Mesothelial cell of epicardium (in vitro differentiated cells): ENCODE data around the gene ACP2. TPM values are rescaled to one million over a fixed set of nuclear protein-coding genes. Genes with fewer than 3 reads are reported as not detected.

Source experiments
- DNase-seq, 2 experiments: peaks; one replicate each; pipeline ENCODE4 v3.0.0; 2021; ENCODE audit warnings: low spot score in 2 of 2; ENCODE audit not compliant: unreplicated experiment in 2 of 2
- H3K27ac Mint-ChIP-seq: 2 replicates; pipeline ENCODE4 v1.8.0; 2021; ENCODE audit warnings: mixed read lengths
- H3K27me3 Mint-ChIP-seq: 2 replicates; pipeline ENCODE4 v1.8.0; 2021; ENCODE audit warnings: low read depth, mixed read lengths
- H3K36me3 Mint-ChIP-seq: 2 replicates; pipeline ENCODE4 v1.8.0; 2021; ENCODE audit warnings: mixed read lengths
- H3K4me1 Mint-ChIP-seq: 2 replicates; pipeline ENCODE4 v1.8.0; 2021; ENCODE audit warnings: mixed read lengths
- H3K4me3 Mint-ChIP-seq: 2 replicates; pipeline ENCODE4 v1.8.0; 2021; ENCODE audit warnings: mild to moderate bottlenecking, moderate library complexity, mixed read lengths
- H3K9me3 Mint-ChIP-seq: 2 replicates; pipeline ENCODE4 v1.8.0; 2021; ENCODE audit warnings: mixed read lengths
- total RNA-seq: library from RNA; stranded (reverse); gene quantifications from 3 replicates; pipeline ENCODE4 v1.2.1, GENCODE V29; 2021
- TF ChIP-seq, protein P1 (sequence below): fragments of 200-600 bp; sonication (generic); IDR thresholded peaks from one replicate; pipeline ENCODE4 v1.5.0; 2021; ENCODE audit warnings: antibody characterized with exemption; ENCODE audit not compliant: unreplicated experiment

The ACP2 gene
- 38.1 to 41.3 TPM (median 39.6 TPM) in 3 replicates for total RNA-seq

DNA sequence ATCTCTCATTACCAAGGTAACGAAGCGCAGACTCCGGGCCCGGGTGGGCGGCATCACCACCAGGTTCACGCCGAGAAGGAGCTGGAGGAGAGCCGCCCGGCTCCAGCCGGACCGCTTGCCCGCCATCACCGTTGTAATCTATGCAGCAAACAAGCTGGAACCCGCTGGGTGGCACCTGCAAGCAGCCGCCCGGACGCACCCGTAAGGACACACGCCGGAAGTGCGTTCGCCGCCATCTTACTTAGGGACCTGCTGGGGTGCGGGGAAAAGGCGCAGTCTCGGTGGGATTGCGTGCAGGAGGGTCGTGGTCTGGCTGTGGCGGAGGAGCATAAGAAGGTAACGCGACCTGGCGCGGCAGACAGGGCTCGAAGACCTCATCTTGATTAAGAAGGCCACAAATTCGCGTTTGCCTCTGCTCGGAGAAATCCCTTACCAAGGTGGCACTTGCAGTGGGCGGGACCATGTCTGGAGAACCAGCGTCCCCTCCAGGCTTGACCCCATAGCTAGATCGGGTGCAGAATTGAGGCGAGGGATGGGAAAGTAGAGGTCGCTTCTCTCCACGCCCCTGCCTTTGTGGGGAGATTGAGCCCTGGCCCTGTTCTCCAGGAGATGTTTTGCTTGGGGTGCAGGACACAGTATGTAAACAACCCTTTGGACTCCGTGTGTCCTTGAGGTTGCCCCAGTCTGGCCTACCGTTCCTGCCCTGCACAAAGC lies at the start of gene ACP2:
Gene ACP2 (minus strand): TSS at position 151 of the 714 bp plus-strand sequence. CDS start 25 bp downstream, at position 126.
- H3K4me3 Mint-ChIP-seq: peak within 1 kb of the TSS; percentile 99
- TF ChIP-seq, protein P1, sequence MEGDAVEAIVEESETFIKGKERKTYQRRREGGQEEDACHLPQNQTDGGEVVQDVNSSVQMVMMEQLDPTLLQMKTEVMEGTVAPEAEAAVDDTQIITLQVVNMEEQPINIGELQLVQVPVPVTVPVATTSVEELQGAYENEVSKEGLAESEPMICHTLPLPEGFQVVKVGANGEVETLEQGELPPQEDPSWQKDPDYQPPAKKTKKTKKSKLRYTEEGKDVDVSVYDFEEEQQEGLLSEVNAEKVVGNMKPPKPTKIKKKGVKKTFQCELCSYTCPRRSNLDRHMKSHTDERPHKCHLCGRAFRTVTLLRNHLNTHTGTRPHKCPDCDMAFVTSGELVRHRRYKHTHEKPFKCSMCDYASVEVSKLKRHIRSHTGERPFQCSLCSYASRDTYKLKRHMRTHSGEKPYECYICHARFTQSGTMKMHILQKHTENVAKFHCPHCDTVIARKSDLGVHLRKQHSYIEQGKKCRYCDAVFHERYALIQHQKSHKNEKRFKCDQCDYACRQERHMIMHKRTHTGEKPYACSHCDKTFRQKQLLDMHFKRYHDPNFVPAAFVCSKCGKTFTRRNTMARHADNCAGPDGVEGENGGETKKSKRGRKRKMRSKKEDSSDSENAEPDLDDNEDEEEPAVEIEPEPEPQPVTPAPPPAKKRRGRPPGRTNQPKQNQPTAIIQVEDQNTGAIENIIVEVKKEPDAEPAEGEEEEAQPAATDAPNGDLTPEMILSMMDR: no peak
- peak within 1 kb of the TSS; percentile 99 for H3K27ac Mint-ChIP-seq
- peaks cover 15% of the 10 kb centered on the region for H3K4me1 Mint-ChIP-seq
- peak; percentile 69 to 87 for DNase-seq
- peaks cover 5% of the 10 kb centered on the region for H3K36me3 Mint-ChIP-seq
- no peaks in the 10 kb centered on the region for H3K9me3 Mint-ChIP-seq
- H3K27me3 Mint-ChIP-seq: no peaks in the 10 kb centered on the region

DNA sequence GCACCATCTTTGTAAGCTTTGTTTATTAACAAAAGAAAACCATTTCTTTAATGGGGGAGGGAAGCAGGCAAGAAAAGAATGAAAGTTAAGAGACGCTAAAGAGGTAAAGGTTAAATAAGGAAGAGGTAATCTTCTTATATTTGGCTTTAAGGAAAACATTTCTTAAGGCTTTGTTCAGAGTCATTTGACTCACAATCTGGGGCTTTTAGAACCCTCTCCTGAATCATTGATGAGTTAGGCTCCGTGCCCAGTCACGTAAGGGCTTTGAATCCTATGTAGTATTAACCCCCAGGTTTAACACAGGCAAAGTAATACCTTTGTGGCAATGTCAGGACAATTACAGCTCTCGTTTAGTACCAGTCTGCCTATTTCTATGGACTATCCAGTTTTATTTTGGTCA lies 47.4 kb upstream of the ACP2 start:
- Mint-ChIP-seq H3K27ac (no peak overlapping the region), H3K4me1 (no peaks in the 10 kb centered on the region), H3K36me3 (peaks cover 62% of the 10 kb centered on the region), H3K9me3 (peaks cover 25% of the 10 kb centered on the region), H3K27me3 (no peaks in the 10 kb centered on the region), H3K4me3 (no peak overlapping the region)
- TF ChIP-seq, protein P1: no peak
- DNase-seq: no peak

DNA sequence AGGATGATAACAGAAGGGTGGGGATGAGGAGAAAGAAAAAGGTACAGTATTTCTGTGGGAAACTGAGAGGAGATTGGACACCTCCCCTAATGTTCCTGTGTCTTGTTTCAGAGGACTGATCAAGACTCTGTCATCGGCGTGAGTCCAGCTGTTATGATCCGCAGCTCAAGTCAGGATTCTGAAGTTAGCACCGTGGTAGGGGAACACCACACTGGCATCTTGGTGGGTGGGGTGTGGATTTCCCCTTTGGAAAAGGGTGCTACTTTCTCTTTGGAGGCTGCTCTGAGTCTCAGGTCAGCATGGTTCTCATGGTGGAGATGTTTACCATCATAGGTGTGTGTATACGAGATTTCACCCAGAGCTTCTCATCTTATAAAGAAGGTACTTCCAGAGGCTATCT lies 46.8 kb upstream of the ACP2 start:
- H3K4me3 Mint-ChIP-seq: no peak overlapping the region
- peaks cover 63% of the 10 kb centered on the region for H3K36me3 Mint-ChIP-seq
- H3K27me3 Mint-ChIP-seq: no peaks in the 10 kb centered on the region
- TF ChIP-seq, protein P1: no peak
- no peaks in the 10 kb centered on the region for H3K4me1 Mint-ChIP-seq
- H3K27ac Mint-ChIP-seq: no peak overlapping the region
- DNase-seq: no peak
- peaks cover 21% of the 10 kb centered on the region for H3K9me3 Mint-ChIP-seq

DNA sequence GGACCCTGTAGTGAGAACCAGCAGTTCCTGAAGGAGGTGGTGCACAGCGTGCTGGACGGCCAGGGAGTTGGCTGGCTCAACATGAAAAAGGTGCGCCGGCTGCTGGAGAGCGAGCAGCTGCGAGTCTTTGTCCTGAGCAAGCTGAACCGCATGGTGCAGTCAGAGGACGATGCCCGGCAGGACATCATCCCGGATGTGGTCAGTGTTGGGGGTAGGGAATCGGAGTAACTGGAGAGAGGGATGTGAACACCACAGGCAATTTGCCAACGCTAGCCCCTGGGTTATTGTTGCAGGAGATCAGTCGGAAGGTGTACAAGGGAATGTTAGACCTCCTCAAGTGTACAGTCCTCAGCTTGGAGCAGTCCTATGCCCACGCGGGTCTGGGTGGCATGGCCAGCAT lies 41.2 kb upstream of the ACP2 start:
- H3K4me3 Mint-ChIP-seq: no peak overlapping the region
- H3K4me1 Mint-ChIP-seq: no peaks in the 10 kb centered on the region
- H3K27me3 Mint-ChIP-seq: no peaks in the 10 kb centered on the region
- no peak overlapping the region for H3K27ac Mint-ChIP-seq
- no peaks in the 10 kb centered on the region for H3K9me3 Mint-ChIP-seq
- no peak for DNase-seq
- peaks cover 60% of the 10 kb centered on the region for H3K36me3 Mint-ChIP-seq
- TF ChIP-seq, protein P1: no peak

DNA sequence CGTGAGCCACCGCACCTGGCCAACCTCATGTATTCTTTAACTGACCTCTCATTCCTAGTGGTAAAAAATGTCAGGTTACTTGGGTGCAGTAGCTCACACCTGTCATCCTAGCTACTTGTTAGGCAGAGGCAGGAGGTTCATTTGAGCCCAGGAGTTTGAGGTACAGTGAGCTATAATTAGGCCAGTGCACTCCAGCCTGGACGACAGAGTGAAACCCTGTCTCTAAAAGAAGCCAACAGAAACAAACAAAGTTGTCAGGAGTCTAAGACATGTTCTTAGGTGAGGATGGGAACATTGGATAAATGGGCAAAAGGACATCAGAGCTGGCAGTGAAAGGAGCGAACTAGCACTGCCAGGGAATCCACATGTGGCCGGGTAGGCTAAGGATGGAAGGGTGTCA lies 39.5 kb upstream of the ACP2 start:
- no peaks in the 10 kb centered on the region for H3K9me3 Mint-ChIP-seq
- TF ChIP-seq, protein P1: no peak
- H3K27me3 Mint-ChIP-seq: no peaks in the 10 kb centered on the region
- peaks cover 67% of the 10 kb centered on the region for H3K36me3 Mint-ChIP-seq
- H3K27ac Mint-ChIP-seq: no peak overlapping the region
- DNase-seq: no peak
- no peak overlapping the region for H3K4me3 Mint-ChIP-seq
- no peaks in the 10 kb centered on the region for H3K4me1 Mint-ChIP-seq
